HG03521 (cell line): ENCODE results near the gene C21orf58.

Experiments
- ATAC-seq: cut with Tn5 transposase; IDR thresholded peaks from one replicate; pipeline ENCODE4 v1.9.1; 2021; ENCODE audit warnings: mild to moderate bottlenecking, moderate library complexity; ENCODE audit not compliant: unreplicated experiment

Gene C21orf58

GRCh38 chr21:46264690-46265144 is 59.0 kb downstream of the C21orf58 start:
- no peak for ATAC-seq

GRCh38 chr21:46264046-46264689 is 59.5 kb downstream of the C21orf58 start:
- ATAC-seq: no peak

- ATAC-seq: no peak
Observed at GRCh38 chr21:46256501-46256994, 67.1 kb downstream of the C21orf58 start.

GRCh38 chr21:46255758-46256337 is 67.8 kb downstream of the C21orf58 start:
- no peak for ATAC-seq

GRCh38 chr21:46255166-46255565 is 68.5 kb downstream of the C21orf58 start:
- no peak for ATAC-seq

- ATAC-seq: no peak
Observed at GRCh38 chr21:46254208-46254975, 69.3 kb downstream of the C21orf58 start.

GRCh38 chr21:46253610-46254124 is 70.0 kb downstream of the C21orf58 start:
- peak; percentile 62 for ATAC-seq

GRCh38 chr21:46252840-46253239 is 70.8 kb downstream of the C21orf58 start:
- no peak for ATAC-seq
